HEK293 (cell line): ENCODE data around the gene SPEM1.

ENCODE experiments used
- CTCF ChIA-PET: fragments of 350-600 bp; formaldehyde crosslinking; extraction: SDS; loops from one replicate; lab custom pipeline; 2021; ENCODE audit warnings: antibody characterized with exemption; lab: Yijun Ruan, JAX
- POLR2A ChIA-PET: fragments of 300-600 bp; formaldehyde crosslinking; extraction: SDS; loops from one replicate; lab custom pipeline; 2020; ENCODE audit warnings: antibody characterized with exemption, inconsistent platforms; lab: Yijun Ruan, JAX
- H3K27ac ChIP-seq: fragments of 200-500 bp; sonication (Bioruptor generic); 2 replicates; pipeline ENCODE4 v1.5.1; 2014; ENCODE audit warnings: low read depth, low read length, control low read depth, inconsistent platforms; ENCODE audit errors: extremely low read depth
- H3K36me3 ChIP-seq, 2 experiments: fragments of 200-500 bp in 1 of 2; sonication (Bioruptor generic) in 1 of 2; 1 replicate in 1 of 2; 2 replicates in 1 of 2; pipeline ENCODE4 v1.5.1; 2014 to 2017; ENCODE audit warnings: inconsistent platforms in 2 of 2, low read length in 2 of 2; ENCODE audit not compliant: control insufficient read depth in 2 of 2, insufficient read depth in 1 of 2
- H3K4me1 ChIP-seq: fragments of 200-500 bp; sonication (Bioruptor generic); 2 replicates; pipeline ENCODE4 v1.5.1; 2014; ENCODE audit warnings: mild to moderate bottlenecking, low read length, inconsistent platforms; ENCODE audit not compliant: control insufficient read depth, insufficient read depth
- H3K4me3 ChIP-seq: 2 replicates; pipeline ENCODE4 v1.5.1; 2011; ENCODE audit warnings: low read depth, mild to moderate bottlenecking, control low read depth, low read length, moderate library complexity
- H3K9me3 ChIP-seq: fragments of 200-500 bp; sonication (Bioruptor generic); 2 replicates; pipeline ENCODE4 v1.5.1; 2014; ENCODE audit warnings: low read depth, low read length, inconsistent platforms; ENCODE audit not compliant: control insufficient read depth, insufficient read depth
- GLIS1 ChIP-seq: fragments of 450-650 bp; formaldehyde crosslinking; IDR thresholded peaks from 2 replicates; pipeline ENCODE4 v1.5.1; 2016; ENCODE audit warnings: missing biosample characterization, missing genetic modification characterization
- HOXD13 ChIP-seq: sonication (generic); formaldehyde crosslinking; IDR thresholded peaks from 2 replicates; pipeline ENCODE4 v1.8.0; 2022; ENCODE audit warnings: missing genetic modification reagents, borderline replicate concordance
- IKZF3 ChIP-seq: fragments of 450-650 bp; IDR thresholded peaks from 2 replicates; pipeline ENCODE4 v1.5.0; 2018; ENCODE audit warnings: missing biosample characterization, mild to moderate bottlenecking, missing genetic modification characterization, moderate library complexity
- SCRT2 ChIP-seq: fragments of 450-650 bp; formaldehyde crosslinking; IDR thresholded peaks from 2 replicates; pipeline ENCODE4 v1.5.1; 2016; ENCODE audit warnings: missing biosample characterization, missing genetic modification characterization
- TCF7L2 ChIP-seq: IDR thresholded peaks from 2 replicates; pipeline ENCODE4 v1.6.1; 2011; ENCODE audit warnings: low read depth, mild to moderate bottlenecking, inconsistent platforms, low read length, moderate library complexity, borderline replicate concordance
- TSHZ1 ChIP-seq: fragments of 450-650 bp; formaldehyde crosslinking; IDR thresholded peaks from 2 replicates; pipeline ENCODE4 v1.5.1; 2016; ENCODE audit warnings: missing biosample characterization, missing genetic modification characterization, borderline replicate concordance
- WT1 ChIP-seq: fragments of 450-650 bp; formaldehyde crosslinking; IDR thresholded peaks from 2 replicates; pipeline ENCODE4 v1.5.1; 2016; ENCODE audit warnings: missing biosample characterization, missing genetic modification characterization
- ZBTB20 ChIP-seq: fragments of 450-650 bp; formaldehyde crosslinking; IDR thresholded peaks from 2 replicates; pipeline ENCODE4 v1.5.1; 2016; ENCODE audit warnings: missing biosample characterization, missing genetic modification characterization
- ZBTB26 ChIP-seq: fragments of 450-650 bp; formaldehyde crosslinking; optimal IDR thresholded peaks from 2 replicates; pipeline ENCODE3; 2016; ENCODE audit warnings: missing biosample characterization, mild to moderate bottlenecking, missing genetic modification characterization
- ZBTB44 ChIP-seq: fragments of 450-650 bp; IDR thresholded peaks from 2 replicates; pipeline ENCODE4 v1.5.1; 2018; ENCODE audit warnings: missing biosample characterization, mild to moderate bottlenecking, missing genetic modification characterization
- ZBTB6 ChIP-seq: fragments of 450-650 bp; formaldehyde crosslinking; IDR thresholded peaks from 2 replicates; pipeline ENCODE4 v1.5.1; 2017; ENCODE audit warnings: missing biosample characterization, missing genetic modification characterization
- ZEB2 ChIP-seq: fragments of 450-650 bp; formaldehyde crosslinking; IDR thresholded peaks from 2 replicates; pipeline ENCODE4 v1.5.1; 2016; ENCODE audit warnings: missing biosample characterization, missing genetic modification characterization
- ZFHX2 ChIP-seq: fragments of 450-650 bp; formaldehyde crosslinking; conservative IDR thresholded peaks from 2 replicates; pipeline ENCODE4 v1.5.1; 2016; ENCODE audit warnings: missing biosample characterization, missing genetic modification characterization
- ZFP69B ChIP-seq: fragments of 450-650 bp; formaldehyde crosslinking; IDR thresholded peaks from 2 replicates; pipeline ENCODE4 v1.5.1; 2016; ENCODE audit warnings: missing biosample characterization, missing genetic modification characterization
- ZNF169 ChIP-seq: fragments of 450-650 bp; formaldehyde crosslinking; IDR thresholded peaks from 2 replicates; pipeline ENCODE4 v1.5.1; 2016; ENCODE audit warnings: missing biosample characterization, missing genetic modification characterization
- ZNF175 ChIP-seq: fragments of 450-650 bp; formaldehyde crosslinking; IDR thresholded peaks from 2 replicates; pipeline ENCODE4 v1.5.1; 2016; ENCODE audit warnings: missing biosample characterization, missing genetic modification characterization
- ZNF2 ChIP-seq: fragments of 450-650 bp; formaldehyde crosslinking; IDR thresholded peaks from 2 replicates; pipeline ENCODE4 v1.5.1; 2016; ENCODE audit warnings: missing biosample characterization, missing genetic modification characterization
- ZNF335 ChIP-seq: fragments of 450-650 bp; formaldehyde crosslinking; conservative IDR thresholded peaks from 2 replicates; pipeline ENCODE4 v1.5.1; 2016; ENCODE audit warnings: missing biosample characterization, missing genetic modification characterization
- ZNF426 ChIP-seq: fragments of 450-650 bp; formaldehyde crosslinking; IDR thresholded peaks from 2 replicates; pipeline ENCODE4 v1.5.1; 2017; ENCODE audit warnings: missing biosample characterization, missing genetic modification characterization, mild to moderate bottlenecking, inconsistent platforms, moderate library complexity
- ZNF488 ChIP-seq: fragments of 450-650 bp; formaldehyde crosslinking; IDR thresholded peaks from 2 replicates; pipeline ENCODE4 v1.5.1; 2016; ENCODE audit warnings: missing biosample characterization, missing genetic modification characterization
- ZNF521 ChIP-seq: fragments of 450-650 bp; formaldehyde crosslinking; IDR thresholded peaks from 2 replicates; pipeline ENCODE4 v1.5.1; 2017; ENCODE audit warnings: missing biosample characterization, mild to moderate bottlenecking, missing genetic modification characterization
- ZNF548 ChIP-seq: fragments of 450-650 bp; formaldehyde crosslinking; IDR thresholded peaks from 2 replicates; pipeline ENCODE4 v1.5.1; 2016; ENCODE audit warnings: missing biosample characterization, missing genetic modification characterization
- ZNF600 ChIP-seq: fragments of 450-650 bp; formaldehyde crosslinking; IDR thresholded peaks from 2 replicates; pipeline ENCODE4 v1.5.1; 2016; ENCODE audit warnings: missing biosample characterization, missing genetic modification characterization
- ZNF610 ChIP-seq: fragments of 450-650 bp; formaldehyde crosslinking; IDR thresholded peaks from 2 replicates; pipeline ENCODE4 v1.5.1; 2016; ENCODE audit warnings: missing biosample characterization, missing genetic modification characterization, borderline replicate concordance

Gene SPEM1

GRCh38 chr17:7435676-7436555 is 15.8 kb downstream of the SPEM1 start (continued):
- TF ChIP-seq ZNF2 (tag by site-specific recombination) (no peak), IKZF3 (tag by site-specific recombination) (no peak), WT1 (tag by site-specific recombination) (no peak; the same call in 1 of the 2 replicates), SCRT2 (tag by site-specific recombination) (peak; percentile 73), ZNF521 (tag by site-specific recombination) (no peak), ZFHX2 (tag by site-specific recombination) (peak; percentile 53; the same call in 1 of the 2 replicates), ZEB2 (tag by site-specific recombination) (0 out of 2 replicates have a peak, but pooled peaks have one; percentile 33), ZNF548 (tag by site-specific recombination) (no peak), GLIS1 (tag by site-specific recombination) (peak; percentile 16; the same call in 1 of the 2 replicates), ZNF600 (tag by site-specific recombination) (no peak), TSHZ1 (tag by site-specific recombination) (no peak), ZBTB6 (tag by site-specific recombination) (peak; percentile 21; the same call in 1 of the 2 replicates), ZNF426 (no peak), ZFP69B (tag by site-specific recombination) (peak; percentile 90), HOXD13 (CRISPR knock-in tag) (no peak)
- TF ChIP-seq, all 188 proteins: peak for 21

GRCh38 chr17:7436556-7437368 is 16.6 kb downstream of the SPEM1 start:
- peaks cover 18% of the 10 kb centered on the region for H3K4me1 ChIP-seq
- CTCF ChIA-PET: interaction anchor here (0.5 to 3.9 kb wide), 37 partner anchors 9 to 695 kb away, joined by 3 to 37 read pairs (median 4); partner anchors contain the start of genes CHRNB1, NEURL4, SLC2A4 and SLC35G6
- no peaks in the 10 kb centered on the region for H3K9me3 ChIP-seq
- no peak overlapping the region; the same call in 1 of the 2 replicates for H3K4me3 ChIP-seq
- no peaks in the 10 kb centered on the region for H3K36me3 ChIP-seq
- H3K27ac ChIP-seq: no peak overlapping the region
- POLR2A ChIA-PET: interaction anchor here (0.6 to 3.5 kb wide), 10 partner anchors 9 to 250 kb away, joined by 3 to 45 read pairs (median 4); partner anchors contain the start of genes CHRNB1, POLR2A, TMEM256 and TP53
- TF ChIP-seq ZBTB20 (tag by site-specific recombination) (peak; percentile 56; the same call in 1 of the 2 replicates), ZBTB44 (tag by site-specific recombination) (peak; percentile 55; the same call in 1 of the 2 replicates), TCF7L2 (no peak), ZNF169 (tag by site-specific recombination) (no peak), ZEB2 (tag by site-specific recombination) (0 out of 2 replicates have a peak, but pooled peaks have one; percentile 17), ZNF335 (peak; percentile 71), ZBTB6 (tag by site-specific recombination) (no peak), ZNF175 (tag by site-specific recombination) (no peak), ZNF488 (tag by site-specific recombination) (no peak), ZBTB26 (tag by site-specific recombination) (peak; percentile 56), ZNF610 (no peak)
